Endodermal cell (in vitro differentiated cells): Measurements from ENCODE around the gene CUL9. TPM values are rescaled to one million over a fixed set of nuclear protein-coding genes. Genes with fewer than 3 reads are reported as not detected.

ENCODE experiments used
- DNase-seq: peaks from one replicate; pipeline ENCODE4 v3.0.0-alpha.2; 2017
- H3K27ac ChIP-seq: 2 replicates; pipeline ENCODE4 v1.5.1; 2013; ENCODE audit warnings: mild to moderate bottlenecking, low read depth, low read length, moderate library complexity
- H3K27me3 ChIP-seq: 2 replicates; pipeline ENCODE4 v1.6.1; 2013; ENCODE audit warnings: mild to moderate bottlenecking, low read length, moderate library complexity; ENCODE audit not compliant: insufficient read depth, control insufficient read depth, poor library complexity, severe bottlenecking
- H3K36me3 ChIP-seq: 2 replicates; pipeline ENCODE4 v1.7.0; 2013; ENCODE audit warnings: mild to moderate bottlenecking, low read length, moderate library complexity; ENCODE audit not compliant: control insufficient read depth, insufficient read depth
- H3K4me1 ChIP-seq: one replicate; pipeline ENCODE4 v1.7.0; 2013; ENCODE audit warnings: low read length; ENCODE audit not compliant: control insufficient read depth, insufficient read depth
- H3K4me3 ChIP-seq: 2 replicates; pipeline ENCODE4 v1.5.1; 2013; ENCODE audit warnings: mild to moderate bottlenecking, low read length, moderate library complexity
- H3K9ac ChIP-seq: 2 replicates; pipeline ENCODE4 v1.6.1; 2013; ENCODE audit warnings: mild to moderate bottlenecking, low read length, moderate library complexity; ENCODE audit not compliant: poor library complexity, severe bottlenecking; ENCODE audit errors: extremely low read depth
- H3K9me3 ChIP-seq: 2 replicates; pipeline ENCODE4 v1.6.1; 2013; ENCODE audit warnings: mild to moderate bottlenecking, low read length, moderate library complexity; ENCODE audit not compliant: control insufficient read depth
- H3K27ac Mint-ChIP-seq: 2 replicates; pipeline ENCODE4 v1.8.0; 2020; ENCODE audit warnings: mixed read lengths
- H3K27me3 Mint-ChIP-seq: 2 replicates; pipeline ENCODE4 v1.8.0; 2021; ENCODE audit warnings: mild to moderate bottlenecking, mixed read lengths; ENCODE audit not compliant: insufficient read depth
- H3K36me3 Mint-ChIP-seq: 2 replicates; pipeline ENCODE4 v1.8.0; 2020; ENCODE audit warnings: low read depth, mixed read lengths
- H3K4me1 Mint-ChIP-seq: 2 replicates; pipeline ENCODE4 v1.8.0; 2020; ENCODE audit warnings: mixed read lengths
- H3K4me3 Mint-ChIP-seq: 2 replicates; pipeline ENCODE4 v1.8.0; 2020; ENCODE audit warnings: mild to moderate bottlenecking, moderate library complexity, mixed read lengths
- H3K9me3 Mint-ChIP-seq: 2 replicates; pipeline ENCODE4 v1.8.0; 2020; ENCODE audit warnings: mild to moderate bottlenecking, mixed read lengths
- CTCF ChIP-seq: fragments of 200-600 bp; sonication (generic); conservative IDR thresholded peaks from 2 replicates; pipeline ENCODE4 v1.5.0; 2021; ENCODE audit warnings: antibody characterized with exemption, mild to moderate bottlenecking
- WGBS, 2 experiments: methylation state at CpG; one replicate each; pipeline versions ENCODE4 v1.1.5 to v1.1.7; 2013; ENCODE audit warnings: missing lambda C conversion rate in 2 of 2, mixed read lengths in 1 of 2; ENCODE audit not compliant: insufficient coverage in 1 of 2, insufficient read length in 1 of 2; 5-methylcytosine and 5-hydroxymethylcytosine counted together
- total RNA-seq, 2 donors: library from RNA; stranded (reverse); fragmentation: NEBNext Ultra II Directional in 1 of 2; extraction: Animal tissue kit (Norgen Biotek cat#: 25700) in 1 of 2; gene quantifications; 2 replicates in 1 of 2; 3 replicates in 1 of 2; pipeline ENCODE4 v1.2.1, GENCODE V29; 2021

CUL9 gene
- total RNA-seq, 2 donors from 2014 or later = 30.3 to 34.1 TPM

- Mint-ChIP-seq H3K4me1 (peaks cover 41% of the 10 kb centered on the region), H3K36me3 (no peaks in the 10 kb centered on the region), H3K27ac (no peak overlapping the region), H3K9me3 (no peaks in the 10 kb centered on the region), H3K27me3 (peaks cover 13% of the 10 kb centered on the region), H3K4me3 (no peak overlapping the region)
- Histone ChIP-seq H3K27ac (no peak overlapping the region), H3K9me3 (no peaks in the 10 kb centered on the region), H3K36me3 (no peaks in the 10 kb centered on the region), H3K4me1 (peaks cover 9% of the 10 kb centered on the region), H3K27me3 (peaks cover 12% of the 10 kb centered on the region), H3K9ac (no peak overlapping the region), H3K4me3 (no peak overlapping the region)
- TF ChIP-seq CTCF = no peak
- DNase-seq = no peak
- WGBS, 2 experiments = 86 to 90% methylated on average over 5 of the region's 5 CpGs
Observed at GRCh38 chr6:43264599-43265145, 82.7 kb downstream of the CUL9 start.

DNA sequence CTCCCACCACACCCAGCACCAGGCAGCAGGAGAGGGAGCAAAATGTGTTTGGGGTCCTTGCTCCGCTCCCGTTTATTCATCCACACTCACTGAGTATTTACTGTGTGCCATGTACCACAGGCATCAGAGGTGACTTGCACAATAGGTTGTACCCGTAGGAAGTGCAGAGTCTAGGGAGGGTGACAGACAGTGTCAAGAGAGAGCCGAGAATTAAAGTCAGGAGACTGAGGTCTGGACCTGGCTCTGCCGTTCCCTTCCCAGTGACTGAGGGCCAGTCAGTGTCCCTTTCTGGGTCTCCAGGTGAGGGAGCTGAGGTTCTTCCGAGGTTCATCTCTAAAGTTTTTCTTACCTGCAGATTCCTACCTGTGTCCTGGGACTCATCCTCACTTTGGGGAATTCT, 83.6 kb downstream of the CUL9 start:
- Histone ChIP-seq H3K9me3 (no peaks in the 10 kb centered on the region), H3K27ac (no peak overlapping the region), H3K27me3 (peaks cover 12% of the 10 kb centered on the region), H3K4me3 (no peak overlapping the region), H3K4me1 (peaks cover 9% of the 10 kb centered on the region), H3K9ac (no peak overlapping the region), H3K36me3 (no peaks in the 10 kb centered on the region)
- Mint-ChIP-seq H3K4me3 (no peak overlapping the region), H3K9me3 (no peaks in the 10 kb centered on the region), H3K27me3 (peaks cover 20% of the 10 kb centered on the region), H3K4me1 (peaks cover 49% of the 10 kb centered on the region), H3K27ac (no peak overlapping the region), H3K36me3 (no peaks in the 10 kb centered on the region)
- no peak for DNase-seq
- TF ChIP-seq CTCF = peak; percentile 47
- 81 to 84% methylated on average over 6 of the region's 6 CpGs for whole genome bisulfite sequencing, 2 experiments

GRCh38 chr6:43267619-43268354, 85.8 kb downstream of the CUL9 start:
- H3K4me1 Mint-ChIP-seq = peaks cover 41% of the 10 kb centered on the region
- TF ChIP-seq CTCF = peak; percentile 4

More at GRCh38 chr6:43267619-43268354, 85.8 kb downstream of the CUL9 start:
- Mint-ChIP-seq H3K36me3 (no peaks in the 10 kb centered on the region), H3K4me3 (peak overlapping the region; percentile 0), H3K9me3 (no peaks in the 10 kb centered on the region), H3K27ac (peak overlapping the region; percentile 76), H3K27me3 (peaks cover 39% of the 10 kb centered on the region)
- H3K4me3 ChIP-seq = peak overlapping the region; percentile 39
- H3K27me3 ChIP-seq = peaks cover 15% of the 10 kb centered on the region
- DNase-seq = peak; percentile 84
- H3K9me3 ChIP-seq = no peaks in the 10 kb centered on the region
- no peaks in the 10 kb centered on the region for H3K36me3 ChIP-seq
- no peak overlapping the region for H3K9ac ChIP-seq
- WGBS, 2 experiments = 17 to 31% methylated on average over 5 to 7 of the region's 7 CpGs
- H3K4me1 ChIP-seq = peaks cover 9% of the 10 kb centered on the region
- no peak overlapping the region for H3K27ac ChIP-seq
